Measurements from ENCODE around the gene SYMPK.

Gene SYMPK

GRCh38 chr19:45765702-45766295, 97.1 kb downstream of the SYMPK start:
- DNase-seq (ENCODE audit: low read depth in 1 of 2, low spot score in 1 of 2): no peak
- peaks cover 30% of the 10 kb centered on the region for H3K27me3 ChIP-seq (ENCODE audit: insufficient read depth, poor library complexity, severe bottlenecking)
- no peak overlapping the region for H3K4me3 ChIP-seq (replicated peaks; ENCODE audit: insufficient read depth, low read length)
- no peak overlapping the region for H3K27ac ChIP-seq (replicated peaks)
- no peak for TF ChIP-seq CTCF (IDR thresholded peaks at IDR 0.05; ENCODE audit: insufficient read depth, low read length)
- TF ChIP-seq REST (IDR thresholded peaks at IDR 0.05; ENCODE audit: insufficient replicate concordance, low read depth): no peak
- TF ChIP-seq SPI1 (IDR thresholded peaks at IDR 0.05; ENCODE audit: borderline replicate concordance, low read depth): no peak
- TF ChIP-seq POLR2AphosphoS5 (IDR thresholded peaks at IDR 0.05; ENCODE audit: low read depth): no peak

Measured in HL-60 (cell line).